Activated CD4-positive, alpha-beta T cell treated with anti-CD3 and anti-CD28 coated beads for 4 hours (primary cell): Measurements from ENCODE around the gene ACHE.
"Not testable (repeated sequence)": the region's sequence is repeated elsewhere in the genome, so short reads cannot be mapped to it uniquely, and the experiment has no call there.

ENCODE experiments used
- DNase-seq, 2 donors: peaks; one replicate each; pipeline ENCODE4 v3.0.0-alpha.2; 2020

Gene ACHE

DNA sequence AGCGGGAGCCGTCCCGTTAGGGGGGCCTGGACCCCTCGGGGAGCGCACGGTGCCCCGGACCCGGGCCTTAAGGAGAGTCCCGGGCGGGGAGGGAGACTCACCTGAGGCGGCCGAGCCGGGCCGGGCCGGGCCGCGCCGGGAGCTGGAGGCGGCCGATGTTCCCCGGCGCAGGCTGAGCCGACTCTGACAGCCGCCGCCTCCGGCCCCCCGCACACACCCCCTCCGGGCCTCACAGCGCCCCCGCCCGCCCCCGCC, at the start of gene ACHE:
Gene ACHE, minus strand, starts transcription at position 188 of the 255 bp plus-strand sequence. CDS start 1,656 bp downstream, outside the sequence.
- no peak for DNase-seq

DNA sequence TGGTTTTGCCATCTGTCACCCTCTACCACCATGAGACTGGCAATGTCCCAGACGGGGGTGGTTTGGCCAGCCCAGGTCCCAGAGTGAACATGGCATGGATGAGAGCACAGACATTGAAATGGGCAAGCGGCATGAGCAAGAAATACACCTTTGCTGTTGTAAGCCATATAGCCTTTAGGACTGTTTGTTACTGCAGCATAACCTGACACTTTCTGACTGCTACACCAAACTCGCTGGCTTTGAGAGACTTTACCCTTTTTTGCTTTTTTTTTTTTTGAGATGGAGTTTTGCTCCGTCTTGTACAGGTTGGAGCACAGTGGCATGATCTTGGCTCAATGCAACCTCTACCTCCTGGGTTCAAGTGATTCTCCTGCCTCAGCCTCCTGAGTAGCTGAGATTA, 48.5 kb upstream of the ACHE start:
- DNase-seq = no peak

DNA sequence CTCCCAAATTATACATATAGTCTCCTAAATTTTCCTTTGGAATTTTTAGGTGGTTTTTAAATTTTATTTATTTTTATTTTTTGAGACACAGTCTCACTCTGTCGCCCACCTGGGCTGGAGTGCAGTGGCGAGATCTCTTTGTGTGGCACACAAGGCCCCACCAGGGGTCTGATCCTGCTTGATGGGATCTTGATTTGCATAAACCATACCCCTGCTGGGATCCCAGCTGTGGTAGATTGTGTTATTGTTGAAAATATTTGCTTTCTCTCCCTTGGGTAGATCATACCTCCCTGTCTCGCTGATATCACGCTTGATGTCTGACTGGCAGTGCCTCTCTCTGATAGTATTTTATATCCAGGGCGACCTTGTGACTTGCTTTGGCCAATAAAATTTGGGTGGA, 48.0 kb upstream of the ACHE start:
- DNase-seq = no peak

DNA sequence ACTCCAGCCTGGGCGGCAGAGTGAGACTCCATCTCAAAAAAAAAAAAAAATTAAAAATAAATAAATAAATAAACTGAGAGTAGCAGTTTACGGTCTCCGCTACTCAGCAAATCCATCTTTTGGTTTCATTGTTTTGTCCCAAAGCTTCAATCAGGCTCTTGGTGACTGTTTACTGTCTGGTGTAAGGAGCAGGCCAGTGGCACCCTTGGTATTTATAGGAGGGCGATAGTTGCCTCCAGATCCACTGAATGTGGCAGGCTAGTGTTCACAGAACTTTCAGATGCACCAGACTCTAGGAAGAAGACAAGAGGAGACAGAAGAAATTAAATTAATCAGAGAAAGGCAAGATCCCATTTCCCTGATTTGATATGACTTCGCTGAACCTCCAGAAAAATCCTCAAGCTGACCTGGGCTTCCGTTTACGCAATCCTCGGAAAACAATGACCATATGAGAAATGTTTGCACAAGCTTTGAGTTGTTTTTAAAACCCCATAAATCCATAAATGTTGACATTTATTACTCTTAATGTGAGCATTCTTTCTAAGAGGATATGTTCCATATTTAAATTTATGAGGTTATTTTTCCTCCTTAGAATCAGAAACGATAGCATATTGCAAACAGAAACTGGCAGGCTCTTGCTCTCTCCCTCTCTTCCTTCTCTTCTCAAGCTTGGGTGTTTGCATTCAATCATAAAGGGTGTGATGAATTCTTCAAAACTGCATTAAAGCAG, 46.5 kb upstream of the ACHE start:
- no peak for DNase-seq

DNA sequence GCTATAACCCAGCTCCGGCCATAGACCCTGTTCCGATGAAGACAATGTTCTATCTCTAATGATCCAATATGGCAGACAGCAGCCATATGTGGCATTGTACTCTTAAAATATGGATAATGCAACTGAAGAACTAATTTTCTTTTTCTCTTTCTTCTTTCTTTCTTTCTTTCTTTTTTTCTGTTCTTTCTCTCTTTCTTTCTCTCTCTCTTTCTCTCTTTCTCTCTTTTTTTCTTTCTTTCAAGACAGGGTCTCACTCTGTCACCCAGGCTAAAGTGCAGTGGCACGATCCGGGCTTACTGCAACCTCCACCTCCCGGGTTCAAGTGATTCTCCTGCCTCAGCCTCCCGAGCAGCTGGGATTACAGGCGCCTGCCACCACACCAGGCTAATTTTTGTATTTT, 40.5 kb upstream of the ACHE start:
- not testable (repeated sequence) for DNase-seq

DNA sequence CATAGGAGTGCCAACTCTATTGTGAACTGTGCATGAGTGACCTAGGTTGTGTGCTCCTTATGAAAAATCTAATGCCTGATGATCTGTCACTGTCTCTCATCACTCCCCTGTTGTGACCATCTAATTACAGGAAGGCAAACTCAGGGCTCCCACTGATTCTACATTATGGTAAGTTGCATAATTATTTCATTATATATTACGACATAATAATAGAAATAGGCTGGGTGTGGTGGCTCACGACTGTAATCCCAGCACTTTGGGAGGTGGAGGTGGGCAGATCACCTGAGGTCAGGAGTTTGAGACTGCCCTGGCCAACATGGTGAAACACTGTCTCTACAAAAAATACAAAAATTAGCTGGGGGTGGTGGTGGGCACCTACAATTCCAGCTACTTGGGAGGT, 39.7 kb upstream of the ACHE start:
- DNase-seq = not testable (repeated sequence)

DNA sequence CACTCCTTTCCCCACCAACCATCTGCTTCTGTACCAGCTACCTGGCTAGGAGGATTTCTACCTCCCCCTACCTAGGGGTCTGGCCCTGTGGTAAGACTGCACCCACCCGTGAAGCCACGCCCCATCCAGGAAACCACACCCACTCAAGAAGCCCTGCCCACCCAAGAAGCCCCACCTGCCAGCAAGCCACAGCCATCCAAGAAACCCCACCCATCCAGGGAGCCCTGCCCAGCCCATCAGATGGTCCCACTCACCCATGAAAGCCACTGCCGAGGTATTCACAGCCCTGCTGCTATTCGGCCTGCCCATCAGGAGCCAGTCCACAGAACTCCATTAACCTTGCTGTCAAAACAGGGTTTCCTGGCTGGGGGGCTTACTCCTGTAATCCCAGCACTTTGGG, 38.0 kb upstream of the ACHE start:
- DNase-seq = no peak

DNA sequence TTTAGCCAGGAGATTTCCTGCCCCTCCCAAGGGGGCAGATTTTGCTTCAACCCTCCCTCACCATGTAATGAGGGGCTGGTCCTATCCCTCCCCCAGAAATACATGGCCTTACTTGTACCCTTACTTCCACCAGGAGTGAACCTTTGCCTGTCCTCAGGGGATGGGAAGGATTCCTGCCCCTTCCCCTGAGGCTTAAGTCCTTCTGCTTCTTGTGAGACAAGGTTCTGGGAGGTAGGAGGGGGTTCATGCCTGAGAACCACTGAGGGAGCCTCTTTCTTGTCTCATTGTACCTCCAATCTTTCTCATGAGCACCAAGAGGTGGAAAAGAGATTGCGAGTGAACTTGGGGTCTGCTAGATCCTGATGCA, 34.1 kb upstream of the ACHE start:
- no peak for DNase-seq

DNA sequence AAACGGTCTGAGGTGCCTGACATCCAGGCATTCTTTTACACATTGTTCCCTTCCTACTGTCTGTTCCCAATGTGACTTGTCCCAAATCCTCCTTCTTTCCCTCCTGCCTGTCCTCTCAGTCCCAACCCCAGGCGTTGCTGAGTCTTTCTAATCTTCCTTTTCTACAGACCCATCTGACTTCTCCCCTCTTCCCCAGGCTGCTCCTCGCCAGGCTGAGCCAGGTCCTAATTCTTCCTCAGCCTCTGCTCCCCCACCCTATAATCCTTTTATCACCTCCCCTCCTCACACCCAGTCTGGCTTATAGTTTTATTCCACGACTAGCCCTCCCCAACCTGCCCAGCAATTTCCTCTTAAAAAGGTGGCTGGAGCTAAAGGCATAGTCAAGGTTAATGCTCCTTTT, 27.9 kb upstream of the ACHE start:
- DNase-seq = not testable (repeated sequence)

DNA sequence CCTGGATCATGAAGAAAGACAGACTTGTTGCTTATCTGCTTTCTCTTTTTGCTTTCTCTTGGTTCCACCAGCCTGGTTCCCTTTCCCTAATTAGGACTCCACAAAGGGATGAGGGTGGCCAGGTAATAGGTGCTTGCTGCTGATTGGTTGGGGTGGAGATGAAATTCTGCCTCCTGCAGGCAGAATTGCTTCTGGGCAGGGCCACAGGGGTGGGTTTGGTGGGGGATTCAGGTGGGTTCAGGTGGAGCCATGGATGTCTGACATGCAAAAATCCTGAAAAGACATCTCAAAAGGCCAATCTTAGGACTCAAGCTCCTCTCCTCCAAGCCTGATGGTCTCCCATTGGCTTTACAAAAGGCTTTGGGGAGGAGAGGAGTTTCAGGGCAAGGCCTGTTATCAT, 25.4 kb upstream of the ACHE start:
- DNase-seq = no peak

DNA sequence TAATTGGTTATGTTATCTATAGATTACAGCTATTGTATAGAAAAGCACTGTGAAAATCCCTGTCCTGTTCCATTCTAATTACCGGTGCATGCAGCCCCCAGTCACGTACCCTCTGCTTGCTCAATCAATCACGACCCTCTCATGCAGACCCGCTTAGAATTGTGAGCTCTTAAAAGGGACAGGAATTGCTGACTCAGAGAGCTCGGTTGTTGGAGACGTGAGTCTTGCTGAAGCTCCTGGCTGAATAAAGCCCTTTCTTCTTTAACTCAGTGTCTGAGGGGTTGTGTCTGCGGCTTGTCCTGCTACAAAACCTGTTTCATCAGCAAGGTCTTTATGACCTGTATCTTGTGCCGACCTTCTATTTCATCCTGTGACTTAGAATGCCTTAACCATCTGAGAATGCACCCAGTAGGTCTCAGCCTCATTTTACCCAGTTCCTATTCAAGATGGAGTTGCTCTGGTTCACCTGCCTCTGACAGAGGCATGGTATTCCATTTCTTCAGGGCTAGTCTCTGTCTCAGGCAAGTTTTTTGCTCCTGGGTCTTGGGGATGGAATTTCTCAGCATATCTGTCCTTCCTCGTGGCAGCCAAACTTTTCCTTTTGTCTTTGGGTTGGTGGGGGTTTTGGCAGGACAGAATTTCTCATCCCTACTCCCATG, 24.2 kb upstream of the ACHE start:
- not testable (repeated sequence) for DNase-seq

DNA sequence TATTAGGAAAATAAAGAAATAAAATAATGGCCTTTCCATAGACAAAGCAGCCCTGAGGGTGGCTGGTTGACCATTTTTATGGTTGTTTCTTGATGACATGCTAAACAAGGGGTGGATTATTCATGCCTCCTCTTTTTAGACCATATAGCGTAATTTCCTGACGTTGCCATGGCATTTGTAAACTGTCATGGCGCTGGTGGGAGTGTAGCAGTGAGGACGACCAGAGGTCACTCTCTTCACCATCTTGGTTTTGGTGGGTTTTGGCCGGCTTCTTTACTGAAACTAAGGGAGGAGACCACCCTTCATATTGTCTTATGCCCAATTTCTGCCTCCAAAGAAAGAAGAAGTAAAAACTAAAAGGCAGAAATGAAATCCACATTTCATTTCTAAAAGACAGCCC, 23.6 kb upstream of the ACHE start:
- DNase-seq = not testable (repeated sequence)

DNA sequence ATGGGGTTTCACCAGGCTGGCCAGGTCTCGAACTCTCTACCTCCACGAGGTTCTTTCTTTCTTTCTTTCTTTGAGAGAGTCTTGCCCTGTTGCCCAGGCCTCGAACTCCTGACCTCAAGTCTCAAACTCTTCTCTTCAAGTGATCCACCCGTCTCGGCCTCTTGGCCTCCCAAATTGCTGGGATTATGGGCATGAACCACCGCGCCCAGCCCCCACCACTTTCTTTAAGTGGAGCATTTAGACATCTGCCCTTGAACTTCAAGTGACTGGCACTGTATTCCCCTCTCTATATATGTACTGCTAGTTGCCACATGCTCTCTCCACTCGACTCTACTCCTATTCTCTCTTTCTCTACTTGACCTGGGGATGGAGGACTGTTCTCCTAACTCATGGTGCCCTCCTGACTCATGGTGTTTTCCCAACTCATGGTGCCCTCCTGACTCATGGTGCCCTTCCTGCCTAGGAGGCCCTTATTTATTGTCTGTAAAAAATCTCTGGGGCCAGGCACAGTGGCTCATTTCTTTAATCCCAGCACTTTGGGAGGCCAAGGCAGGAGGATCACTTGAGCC, 19.3 kb upstream of the ACHE start:
- DNase-seq = no peak

DNA sequence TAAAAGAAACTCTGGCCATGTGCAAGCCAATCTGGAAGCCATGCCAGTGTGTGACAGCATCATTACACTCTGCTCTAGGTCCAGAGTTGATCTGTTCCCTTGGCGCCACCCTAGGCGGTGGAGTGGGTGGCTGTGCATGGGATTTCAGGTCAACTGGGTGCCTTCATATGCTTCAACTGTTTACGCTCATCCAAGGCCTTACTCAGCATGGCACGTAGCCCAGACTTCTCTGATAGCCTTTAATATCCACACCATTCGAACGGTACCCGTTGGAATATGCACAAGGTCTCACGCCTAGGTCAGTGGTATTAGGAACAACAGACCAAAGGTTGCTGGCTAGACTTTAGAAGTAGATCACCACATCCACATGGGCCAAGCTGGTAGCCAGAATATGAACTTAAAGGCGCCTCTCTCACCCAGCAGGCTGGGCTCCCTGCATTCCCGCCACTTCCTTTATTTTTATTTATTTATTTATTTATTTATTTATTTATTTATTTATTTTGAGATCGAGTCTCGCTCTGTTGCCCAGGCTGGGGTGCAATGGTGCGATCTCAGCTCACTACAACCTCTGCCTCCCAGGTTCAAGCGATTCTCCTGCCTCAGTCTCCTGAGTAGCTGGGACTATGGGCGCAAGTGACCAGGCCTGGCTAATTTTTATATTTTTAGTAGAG, 18.7 kb upstream of the ACHE start:
- no peak for DNase-seq

DNA sequence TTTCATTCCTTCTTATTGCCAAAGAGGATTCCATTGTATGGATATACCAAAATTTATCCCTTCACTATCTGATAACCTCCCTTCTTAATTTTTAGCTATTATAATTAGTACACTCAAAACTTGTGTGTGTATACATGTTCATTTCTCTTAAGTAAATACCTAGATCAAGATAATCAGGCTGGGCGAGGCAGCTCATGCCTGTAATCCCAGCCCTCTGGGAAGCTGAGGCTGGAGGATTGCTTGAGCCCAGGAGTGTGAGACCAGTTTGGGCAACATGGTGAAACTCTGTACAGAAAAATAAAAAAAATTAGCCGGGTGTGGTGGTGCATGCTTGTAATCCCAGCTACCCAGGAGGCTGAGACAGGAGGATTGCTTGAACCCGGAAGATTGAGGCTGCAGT, 15.8 kb upstream of the ACHE start:
- no peak for DNase-seq

DNA sequence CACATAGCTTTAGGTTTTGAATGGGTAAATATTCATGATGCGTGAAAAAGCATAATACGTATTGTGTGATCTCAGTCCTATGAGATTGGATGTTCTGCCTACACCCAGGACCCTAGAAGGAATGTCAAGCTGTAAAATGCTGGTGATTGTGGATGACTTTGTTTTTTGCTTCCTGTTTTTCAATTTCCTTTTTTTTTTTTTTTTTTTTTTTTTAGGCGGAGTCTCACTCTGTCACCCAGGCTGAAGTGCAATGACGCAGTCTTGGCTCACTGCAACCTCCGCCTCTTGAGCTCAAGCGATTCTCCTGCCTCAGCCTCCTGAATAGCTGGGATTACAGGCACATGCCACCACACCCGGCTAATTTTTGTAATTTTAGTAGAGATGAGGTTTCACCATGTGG, 14.8 kb upstream of the ACHE start:
- DNase-seq = not testable (repeated sequence)

DNA sequence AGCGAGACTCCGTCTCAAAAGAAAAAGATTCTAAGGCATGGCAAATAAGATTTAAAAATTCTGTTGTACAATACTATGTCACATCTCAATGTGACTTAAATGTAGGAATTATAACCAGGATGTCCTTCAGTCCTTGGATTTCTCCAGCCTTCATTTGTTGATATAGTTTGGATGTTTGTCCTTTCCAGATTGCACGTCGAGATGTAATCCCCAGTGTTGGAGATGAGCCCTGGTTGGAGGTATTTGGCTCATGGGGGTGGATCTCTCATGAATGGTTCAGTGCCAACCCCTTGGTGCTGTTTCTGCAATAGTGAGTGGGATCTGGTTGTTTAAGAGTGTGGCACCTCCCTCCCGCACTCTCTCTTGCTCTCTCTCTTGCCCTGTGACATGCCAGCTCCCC, 12.8 kb upstream of the ACHE start:
- no peak for DNase-seq

DNA sequence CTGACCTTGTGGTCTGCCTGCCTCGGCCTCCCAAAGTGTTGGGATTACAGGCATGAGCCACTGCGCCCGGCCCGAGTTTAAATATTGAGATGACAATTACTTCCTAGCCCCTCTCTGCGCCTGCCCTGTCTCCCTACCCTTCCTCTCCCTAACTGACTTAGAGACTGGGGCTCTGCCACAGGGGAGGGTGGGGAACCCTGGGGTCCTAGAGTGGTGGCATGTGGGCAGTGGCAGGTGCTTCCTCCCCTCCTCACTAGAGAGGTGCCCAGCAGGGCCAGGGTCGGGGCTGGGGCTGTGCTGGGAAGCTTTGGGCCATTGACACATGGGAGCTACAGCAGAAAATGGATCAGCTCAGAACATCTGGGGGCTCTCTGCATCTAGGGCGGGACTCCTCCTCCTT, 7.0 kb upstream of the ACHE start:
- DNase-seq = no peak

DNA sequence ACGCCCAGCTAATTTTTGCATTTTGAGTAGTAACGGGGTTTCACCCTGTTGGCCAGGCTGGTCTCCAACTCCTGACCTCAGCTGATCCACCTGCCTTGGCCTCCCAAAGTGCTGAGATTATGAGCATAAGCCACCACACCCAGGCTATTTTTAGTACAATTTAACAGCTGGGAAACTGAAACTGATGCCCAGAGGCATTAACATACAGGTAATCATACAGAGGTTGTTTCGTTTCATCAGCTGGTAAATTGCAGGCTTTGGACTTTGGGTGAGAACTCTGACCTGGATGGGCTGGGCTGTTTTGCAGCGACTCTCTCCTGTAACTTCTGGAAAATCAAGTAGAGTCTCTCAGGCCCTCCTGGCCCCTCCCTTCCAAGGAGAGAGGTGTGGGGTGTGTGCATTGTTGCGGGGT, 6.2 kb upstream of the ACHE start:
- DNase-seq = no peak

DNA sequence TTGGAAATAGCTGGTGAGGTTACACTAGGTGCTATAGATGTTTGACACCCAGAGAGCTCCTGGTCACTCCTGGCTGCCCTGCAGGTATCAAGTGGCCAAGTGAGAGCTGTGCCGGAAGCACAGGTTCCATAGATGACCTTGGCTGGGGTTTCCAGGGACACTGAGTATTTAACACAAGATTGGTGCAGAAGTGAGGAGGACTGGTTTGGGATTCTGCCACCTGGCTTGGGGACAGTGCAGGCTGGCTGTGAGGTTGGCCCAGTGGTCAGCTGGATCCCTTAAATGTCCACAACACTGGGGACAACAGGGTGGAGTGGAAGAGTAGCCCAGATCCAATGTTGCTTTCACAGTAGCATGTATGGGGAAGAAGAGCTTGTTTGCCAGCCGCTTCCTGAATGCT, 5.3 kb upstream of the ACHE start:
- no peak for DNase-seq

DNA sequence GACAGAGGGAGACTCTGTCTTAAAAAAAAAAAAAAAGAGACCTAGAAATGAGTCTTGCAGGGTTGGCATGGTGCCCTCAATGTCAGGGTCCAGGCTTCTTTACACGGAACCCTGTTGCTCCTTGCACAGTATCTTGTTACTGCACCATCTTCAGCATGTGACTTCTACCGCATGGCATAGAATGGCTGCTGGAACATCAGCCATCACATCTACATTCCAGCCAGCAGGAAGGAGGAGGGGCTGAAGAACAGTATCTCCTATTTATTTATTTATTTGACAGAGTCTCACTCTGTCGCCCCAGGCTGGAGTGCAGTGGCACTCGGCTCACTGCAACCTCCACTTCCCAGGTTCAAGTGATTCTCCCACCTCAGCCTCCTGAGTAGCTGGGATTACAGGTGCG, 3.7 kb upstream of the ACHE start:
- DNase-seq = no peak

DNA sequence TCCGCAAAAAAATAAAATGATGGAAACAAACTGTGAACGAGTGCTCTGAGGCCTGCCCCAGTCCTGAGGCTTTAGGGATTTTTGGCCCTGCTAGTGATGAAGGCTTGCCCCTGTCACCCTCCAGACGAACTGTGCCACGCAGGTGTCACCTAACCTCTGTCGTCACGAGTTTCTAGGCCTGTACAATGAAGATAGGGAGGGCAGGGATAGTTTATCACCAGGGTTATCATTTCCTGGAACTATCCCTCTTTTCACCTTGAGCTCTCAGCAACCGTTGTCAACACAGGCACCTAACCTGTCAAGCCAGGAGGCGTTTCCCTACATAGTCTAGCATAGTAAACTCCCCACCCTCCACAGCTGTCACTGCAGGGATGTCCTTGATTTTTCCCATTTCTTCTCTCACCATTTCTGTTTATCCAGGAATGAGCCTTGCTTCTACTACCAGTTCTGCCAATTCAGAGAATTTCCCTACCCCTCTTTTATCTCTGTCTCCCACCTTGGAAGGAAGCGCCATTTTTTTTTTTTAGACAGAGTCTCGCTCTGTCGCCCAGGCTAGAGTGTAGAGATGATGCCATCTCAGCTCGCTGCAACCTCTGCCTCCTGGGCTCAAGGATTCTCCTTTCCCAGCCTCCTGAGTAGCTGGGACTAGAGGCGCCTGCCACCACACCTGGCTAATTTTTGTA, 2.2 kb upstream of the ACHE start:
- no peak for DNase-seq

DNA sequence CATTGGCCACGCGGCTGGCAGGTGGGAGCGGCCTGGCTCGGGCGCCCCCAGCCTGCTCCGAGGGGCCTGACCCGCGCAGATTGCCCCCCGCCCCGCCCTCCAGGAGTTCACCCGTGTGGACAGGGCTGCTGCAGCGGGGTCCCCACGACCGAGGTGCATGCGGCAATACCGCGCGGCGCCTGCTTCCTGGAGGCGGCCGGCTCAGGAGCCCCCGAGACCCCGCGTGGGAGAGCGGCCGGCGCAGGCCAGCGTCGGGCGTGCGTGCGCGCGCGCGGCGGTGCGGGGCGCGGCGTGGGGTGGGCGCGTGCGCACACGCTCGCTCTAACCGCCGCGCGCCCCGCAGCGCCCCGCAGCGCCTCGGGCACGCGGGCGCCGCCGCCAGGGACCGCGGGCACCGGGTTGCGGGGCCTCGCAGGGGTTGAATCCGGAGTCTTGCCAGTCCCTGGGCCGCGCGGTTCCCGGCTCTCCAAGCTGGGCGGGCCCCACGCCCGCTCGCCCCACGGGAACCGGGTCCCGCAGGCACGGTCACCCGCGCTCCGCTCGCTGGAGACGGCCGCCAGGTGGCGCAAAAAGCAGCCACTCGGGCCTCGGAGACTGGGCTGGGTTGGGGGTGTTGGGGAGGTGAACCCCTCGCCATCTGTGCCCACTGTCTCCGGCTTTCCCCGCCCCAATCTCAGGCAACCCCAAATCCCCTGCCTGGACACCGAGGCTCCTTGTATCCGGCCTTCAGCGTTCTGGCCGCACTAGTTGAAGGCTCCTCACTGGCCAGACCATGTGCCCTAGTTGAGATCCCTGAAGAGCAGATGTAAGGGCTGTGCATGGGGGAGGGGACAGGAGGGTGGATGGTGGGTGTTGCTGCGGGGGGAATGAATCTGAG, 1.3 kb upstream of the ACHE start:
- peak in 1 of 2 donors; percentile 45 for DNase-seq
